Natural killer cell (primary cell): Measurements from ENCODE around the gene ARHGAP32. TPM values are rescaled to one million over a fixed set of nuclear protein-coding genes. Genes with fewer than 3 reads are reported as not detected.

ENCODE experiments used
- ATAC-seq, 3 donors: fragments of 150-1000 bp in 2 of 3; fragments of 200-7000 bp in 1 of 3; cut with Tn5 transposase; 1 replicate in 1 of 3; 2 replicates in 2 of 3; pipeline ENCODE4 v1.10.0; 2021; ENCODE audit warnings: mild to moderate bottlenecking in 2 of 3, moderate library complexity in 2 of 3
- DNase-seq, 2 donors: peaks; one replicate each; pipeline versions ENCODE4 v3.0.0 to v3.0.0-alpha.2; 2013 to 2021; ENCODE audit warnings: mixed read lengths in 1 of 2
- H3K27ac ChIP-seq: one replicate; pipeline ENCODE4 v1.5.1; 2013; ENCODE audit warnings: mild to moderate bottlenecking, low read length
- H3K27me3 ChIP-seq: one replicate; pipeline ENCODE4 v1.6.1; 2013; ENCODE audit warnings: low read length; ENCODE audit not compliant: control insufficient read depth, insufficient read depth
- H3K36me3 ChIP-seq: one replicate; pipeline ENCODE4 v1.6.1; 2013; ENCODE audit warnings: low read length; ENCODE audit not compliant: control insufficient read depth, insufficient read depth
- H3K4me1 ChIP-seq: one replicate; pipeline ENCODE4 v1.6.1; 2013; ENCODE audit warnings: low read length; ENCODE audit not compliant: control insufficient read depth, insufficient read depth
- H3K4me3 ChIP-seq: one replicate; pipeline ENCODE4 v1.5.1; 2013; ENCODE audit warnings: low read length
- H3K9me3 ChIP-seq: one replicate; pipeline ENCODE4 v1.6.1; 2013; ENCODE audit warnings: low read length; ENCODE audit not compliant: control insufficient read depth, insufficient read depth
- H3K27ac Mint-ChIP-seq, 2 donors: one replicate each; pipeline ENCODE4 v1.8.0; 2022; ENCODE audit warnings: mild to moderate bottlenecking in 2 of 2, mixed read lengths in 2 of 2, moderate library complexity in 1 of 2
- H3K27me3 Mint-ChIP-seq, 2 donors: one replicate each; pipeline ENCODE4 v1.8.0; 2022; ENCODE audit warnings: low read depth in 2 of 2, mixed read lengths in 2 of 2
- H3K36me3 Mint-ChIP-seq: one replicate; pipeline ENCODE4 v1.8.0; 2022; ENCODE audit warnings: mixed read lengths
- H3K4me1 Mint-ChIP-seq, 2 donors: one replicate each; pipeline ENCODE4 v1.8.0; 2022; ENCODE audit warnings: mixed read lengths in 2 of 2
- H3K4me3 Mint-ChIP-seq: one replicate; pipeline ENCODE4 v1.8.0; 2022; ENCODE audit warnings: mild to moderate bottlenecking, moderate library complexity, mixed read lengths
- H3K9me3 Mint-ChIP-seq, 2 donors: one replicate each; pipeline ENCODE4 v1.8.0; 2022; ENCODE audit warnings: mixed read lengths in 2 of 2
- WGBS: methylation state at CpG from one replicate; pipeline ENCODE4 v1.1.7; 2013; ENCODE audit warnings: missing lambda C conversion rate; ENCODE audit not compliant: insufficient coverage; 5-methylcytosine and 5-hydroxymethylcytosine counted together
- intact Hi-C: fragments of 100-400 bp; cut with micrococcal nuclease; formaldehyde crosslinking; loops from one replicate; pipeline ENCODE4 v1.14.2; 2022
- total RNA-seq, 4 donors: library from RNA; stranded (reverse); fragments of 120-200 nt in 1 of 4; gene quantifications; one replicate each; pipeline versions ENCODE4 v1.2.3 to v1.2.4, GENCODE V29; 2013 to 2022
- TF ChIP-seq, protein P1 (sequence below): fragments of 200-600 bp; IDR thresholded peaks from one replicate; pipeline ENCODE4 v1.8.0; 2022; ENCODE audit warnings: antibody characterized with exemption

Gene ARHGAP32
- total RNA-seq, 3 donors from 2014 or later (not counting 1 experiment from before 2014, with no cell fraction given), result 2.5 to 4.6 (median 2.7) TPM

DNA sequence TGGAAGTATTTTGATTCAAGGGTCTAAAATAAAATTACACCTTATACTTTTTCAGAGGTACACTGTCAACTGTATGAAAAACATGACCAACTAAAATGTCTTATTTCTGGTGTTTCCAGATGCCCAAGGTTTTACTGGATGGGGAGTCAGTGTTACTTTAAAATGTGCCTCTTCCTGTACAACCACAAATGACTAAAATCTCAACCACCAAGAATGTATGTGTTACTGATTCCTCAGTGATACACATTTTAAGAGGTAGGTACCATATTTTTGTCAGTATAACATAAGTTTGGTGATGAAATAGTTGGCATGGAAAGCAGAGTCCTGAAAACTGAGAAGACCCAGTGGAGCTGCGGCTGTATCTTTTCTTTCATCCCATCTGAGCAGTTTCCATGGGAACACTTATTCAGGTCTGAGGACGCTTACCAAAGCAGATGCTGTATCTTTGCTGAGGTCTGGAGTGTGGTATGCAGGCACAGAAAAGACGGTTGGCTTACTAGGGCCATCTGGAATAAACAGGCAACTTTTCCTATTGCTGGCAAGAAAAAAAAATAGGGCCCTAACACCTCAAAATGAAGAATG is 228.3 kb downstream of the ARHGAP32 start:
- intact Hi-C loops, result no loop called here
- no peak overlapping the region for H3K27ac ChIP-seq
- Mint-ChIP-seq H3K27me3 (no peaks in the 10 kb centered on the region), H3K27ac (no peak overlapping the region), H3K9me3 (no peaks in the 10 kb centered on the region), H3K4me3 (no peak overlapping the region), H3K36me3 (no peaks in the 10 kb centered on the region), H3K4me1 (peaks cover 25 to 29% of the 10 kb centered on the region in 2 donors)
- no peaks in the 10 kb centered on the region for H3K9me3 ChIP-seq
- ATAC-seq (peak in 1 of 3 donors; percentile 38), DNase-seq (no peak)
- peaks cover 10% of the 10 kb centered on the region for H3K4me1 ChIP-seq
- H3K36me3 ChIP-seq, result no peaks in the 10 kb centered on the region
- 80% methylated on average over 3 of the region's 3 CpGs for WGBS
- no peak overlapping the region for H3K4me3 ChIP-seq
- TF ChIP-seq, protein P1, sequence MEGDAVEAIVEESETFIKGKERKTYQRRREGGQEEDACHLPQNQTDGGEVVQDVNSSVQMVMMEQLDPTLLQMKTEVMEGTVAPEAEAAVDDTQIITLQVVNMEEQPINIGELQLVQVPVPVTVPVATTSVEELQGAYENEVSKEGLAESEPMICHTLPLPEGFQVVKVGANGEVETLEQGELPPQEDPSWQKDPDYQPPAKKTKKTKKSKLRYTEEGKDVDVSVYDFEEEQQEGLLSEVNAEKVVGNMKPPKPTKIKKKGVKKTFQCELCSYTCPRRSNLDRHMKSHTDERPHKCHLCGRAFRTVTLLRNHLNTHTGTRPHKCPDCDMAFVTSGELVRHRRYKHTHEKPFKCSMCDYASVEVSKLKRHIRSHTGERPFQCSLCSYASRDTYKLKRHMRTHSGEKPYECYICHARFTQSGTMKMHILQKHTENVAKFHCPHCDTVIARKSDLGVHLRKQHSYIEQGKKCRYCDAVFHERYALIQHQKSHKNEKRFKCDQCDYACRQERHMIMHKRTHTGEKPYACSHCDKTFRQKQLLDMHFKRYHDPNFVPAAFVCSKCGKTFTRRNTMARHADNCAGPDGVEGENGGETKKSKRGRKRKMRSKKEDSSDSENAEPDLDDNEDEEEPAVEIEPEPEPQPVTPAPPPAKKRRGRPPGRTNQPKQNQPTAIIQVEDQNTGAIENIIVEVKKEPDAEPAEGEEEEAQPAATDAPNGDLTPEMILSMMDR, result no peak
- H3K27me3 ChIP-seq, result no peaks in the 10 kb centered on the region

DNA sequence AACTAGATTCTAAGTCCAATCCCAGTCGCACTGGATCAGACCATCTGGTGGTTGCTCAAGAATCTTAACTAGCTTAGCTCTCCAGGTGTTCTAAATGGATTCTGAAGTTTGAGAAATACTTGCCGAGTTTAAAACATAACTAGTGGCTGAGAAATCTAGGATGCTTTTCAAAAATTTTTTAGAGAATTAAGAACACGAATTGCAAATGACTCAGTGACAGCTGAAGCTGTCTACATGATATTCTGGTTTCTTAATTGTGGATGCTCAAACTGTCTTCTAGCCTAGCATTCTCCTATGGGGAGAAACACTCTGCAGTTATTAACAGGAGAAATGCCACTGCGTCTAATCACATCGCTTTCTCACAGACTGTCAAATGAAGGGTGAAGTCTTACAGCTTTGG is 229.2 kb downstream of the ARHGAP32 start:
- Histone ChIP-seq H3K27ac (no peak overlapping the region), H3K9me3 (no peaks in the 10 kb centered on the region), H3K27me3 (no peaks in the 10 kb centered on the region), H3K36me3 (no peaks in the 10 kb centered on the region), H3K4me3 (no peak overlapping the region), H3K4me1 (peaks cover 10% of the 10 kb centered on the region)
- DNase-seq (no peak), ATAC-seq (peak in 2 of 3 donors; percentile 30 to 47)
- no peaks in the 10 kb centered on the region for H3K27me3 Mint-ChIP-seq
- no peaks in the 10 kb centered on the region for H3K36me3 Mint-ChIP-seq
- H3K4me1 Mint-ChIP-seq, result peaks cover 25 to 29% of the 10 kb centered on the region in 2 donors
- TF ChIP-seq, protein P1, result no peak
- no peaks in the 10 kb centered on the region for H3K9me3 Mint-ChIP-seq
- intact Hi-C loops, result no loop called here
- peak overlapping the region; percentile 17 to 54 for H3K27ac Mint-ChIP-seq
- WGBS, result 65% methylated on average over 5 of the region's 5 CpGs
- peak overlapping the region; percentile 75 for H3K4me3 Mint-ChIP-seq

DNA sequence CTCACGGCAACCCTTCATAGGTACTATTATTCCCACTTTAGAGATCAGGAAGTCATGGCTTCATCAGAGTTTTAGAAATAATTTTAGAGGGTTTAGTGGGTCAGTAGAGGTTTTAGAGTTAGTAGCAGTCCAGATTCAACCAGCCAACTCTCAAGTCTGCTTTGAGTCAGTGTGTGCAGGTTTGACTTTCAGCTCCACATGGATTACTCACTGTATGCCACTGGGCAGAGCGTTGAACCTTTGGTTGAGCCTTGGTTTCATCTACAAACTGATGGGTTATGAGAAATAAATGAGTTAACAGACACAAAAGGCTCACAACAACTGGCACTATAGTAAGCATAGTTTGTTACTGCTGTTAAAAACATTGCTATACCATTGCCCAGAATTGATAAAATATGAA is 230.5 kb downstream of the ARHGAP32 start:
- ATAC-seq, result no peak
- Mint-ChIP-seq H3K9me3 (no peaks in the 10 kb centered on the region), H3K36me3 (no peaks in the 10 kb centered on the region), H3K27ac (no peak overlapping the region), H3K4me1 (peaks cover 25 to 29% of the 10 kb centered on the region in 2 donors), H3K4me3 (no peak overlapping the region), H3K27me3 (peaks cover 6 to 10% of the 10 kb centered on the region in 2 donors)
- H3K27ac ChIP-seq, result no peak overlapping the region
- H3K36me3 ChIP-seq, result no peaks in the 10 kb centered on the region
- intact Hi-C loops, result no loop called here
- 71% methylated on average over 1 of the region's 2 CpGs for WGBS
- H3K9me3 ChIP-seq, result no peaks in the 10 kb centered on the region
- DNase-seq, result no peak
- H3K27me3 ChIP-seq, result no peaks in the 10 kb centered on the region
- TF ChIP-seq, protein P1, result no peak
- H3K4me1 ChIP-seq, result peaks cover 10% of the 10 kb centered on the region
- H3K4me3 ChIP-seq, result no peak overlapping the region

DNA sequence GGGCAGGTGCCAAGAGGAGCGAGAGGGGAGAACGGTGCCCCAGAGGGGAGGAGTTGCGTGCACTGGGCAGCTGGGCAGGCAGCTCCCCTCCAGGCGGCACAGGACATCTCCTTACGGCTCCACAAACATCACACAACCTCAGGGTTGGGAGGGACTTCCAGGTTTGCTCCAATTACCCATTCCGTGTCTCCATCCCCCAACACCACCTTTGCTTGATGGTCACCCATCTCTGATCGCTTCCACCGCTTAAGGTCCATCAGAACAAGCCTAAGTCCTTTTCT is 235.0 kb downstream of the ARHGAP32 start:
- Mint-ChIP-seq H3K36me3 (no peaks in the 10 kb centered on the region), H3K4me1 (peaks cover 0 to 6% of the 10 kb centered on the region in 2 donors), H3K9me3 (no peaks in the 10 kb centered on the region), H3K4me3 (no peak overlapping the region), H3K27me3 (peaks cover 26 to 45% of the 10 kb centered on the region in 2 donors), H3K27ac (no peak overlapping the region)
- DNase-seq (no peak), ATAC-seq (no peak)
- no peaks in the 10 kb centered on the region for H3K27me3 ChIP-seq
- H3K4me3 ChIP-seq, result no peak overlapping the region
- H3K9me3 ChIP-seq, result no peaks in the 10 kb centered on the region
- H3K36me3 ChIP-seq, result no peaks in the 10 kb centered on the region
- no peaks in the 10 kb centered on the region for H3K4me1 ChIP-seq
- intact Hi-C loops, result loop anchor here (2.0 to 5.0 kb wide), 2 partner anchors 926 to 1115 kb away; no protein-coding TSS in a partner anchor
- WGBS, result 90% methylated on average over 8 of the region's 8 CpGs
- no peak overlapping the region for H3K27ac ChIP-seq
- TF ChIP-seq, protein P1, result no peak
